GM21786 (cell line): Measurements from ENCODE around the gene ATP6V0E2.
A peak's percentile ranks its signal among the peaks of the same experiment; 100 is the strongest.

Experiments
- ATAC-seq: cut with Tn5 transposase; IDR thresholded peaks from one replicate; pipeline ENCODE4 v1.9.1; 2021; ENCODE audit not compliant: unreplicated experiment

Gene ATP6V0E2

GRCh38 chr7:149861728-149862045, 12.1 kb upstream of the ATP6V0E2 start:
- no peak for ATAC-seq

DNA sequence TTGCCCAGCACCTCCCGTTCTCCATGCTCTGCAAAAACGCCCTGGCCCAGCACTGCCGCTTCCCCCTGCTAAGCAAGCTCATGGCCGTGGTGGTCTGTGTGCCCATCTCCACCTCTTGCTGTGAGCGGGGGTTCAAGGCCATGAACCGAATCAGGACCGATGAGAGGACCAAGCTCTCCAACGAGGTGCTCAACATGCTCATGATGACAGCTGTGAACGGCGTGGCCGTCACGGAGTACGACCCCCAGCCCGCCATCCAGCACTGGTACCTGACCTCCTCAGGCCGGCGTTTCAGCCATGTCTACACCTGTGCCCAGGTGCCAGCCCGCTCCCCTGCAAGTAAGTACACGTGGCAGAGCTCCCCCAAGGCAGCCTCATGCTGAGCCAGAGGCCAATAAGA, 11.6 kb upstream of the ATP6V0E2 start:
- ATAC-seq: no peak

GRCh38 chr7:149863500-149863899, 10.3 kb upstream of the ATP6V0E2 start:
- ATAC-seq: no peak

DNA sequence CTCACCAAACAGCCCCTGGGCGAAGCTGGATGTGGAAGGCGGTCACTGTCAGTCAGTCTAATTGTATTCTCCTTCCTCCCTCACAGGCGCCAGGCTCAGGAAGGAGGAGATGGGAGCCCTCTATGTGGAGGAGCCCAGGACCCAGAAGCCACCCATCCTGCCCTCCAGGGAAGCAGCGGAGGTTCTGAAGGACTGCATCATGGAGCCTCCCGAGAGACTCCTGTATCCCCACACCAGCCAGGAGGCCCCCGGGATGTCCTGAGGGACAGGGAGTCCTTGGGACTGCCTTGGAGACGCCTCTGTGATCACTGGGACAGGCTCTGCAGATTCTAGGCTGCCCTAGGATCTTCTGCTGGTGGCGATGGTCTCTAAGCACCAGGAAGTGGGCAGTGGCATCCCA, 9.7 kb upstream of the ATP6V0E2 start:
- ATAC-seq: no peak

- no peak for ATAC-seq
Measured at GRCh38 chr7:149864751-149865150, 9.0 kb upstream of the ATP6V0E2 start.

- ATAC-seq: peak; percentile 40
Measured at GRCh38 chr7:149865437-149865836, 8.3 kb upstream of the ATP6V0E2 start.

- ATAC-seq: no peak
Measured at GRCh38 chr7:149866139-149866778, 7.5 kb upstream of the ATP6V0E2 start.

DNA sequence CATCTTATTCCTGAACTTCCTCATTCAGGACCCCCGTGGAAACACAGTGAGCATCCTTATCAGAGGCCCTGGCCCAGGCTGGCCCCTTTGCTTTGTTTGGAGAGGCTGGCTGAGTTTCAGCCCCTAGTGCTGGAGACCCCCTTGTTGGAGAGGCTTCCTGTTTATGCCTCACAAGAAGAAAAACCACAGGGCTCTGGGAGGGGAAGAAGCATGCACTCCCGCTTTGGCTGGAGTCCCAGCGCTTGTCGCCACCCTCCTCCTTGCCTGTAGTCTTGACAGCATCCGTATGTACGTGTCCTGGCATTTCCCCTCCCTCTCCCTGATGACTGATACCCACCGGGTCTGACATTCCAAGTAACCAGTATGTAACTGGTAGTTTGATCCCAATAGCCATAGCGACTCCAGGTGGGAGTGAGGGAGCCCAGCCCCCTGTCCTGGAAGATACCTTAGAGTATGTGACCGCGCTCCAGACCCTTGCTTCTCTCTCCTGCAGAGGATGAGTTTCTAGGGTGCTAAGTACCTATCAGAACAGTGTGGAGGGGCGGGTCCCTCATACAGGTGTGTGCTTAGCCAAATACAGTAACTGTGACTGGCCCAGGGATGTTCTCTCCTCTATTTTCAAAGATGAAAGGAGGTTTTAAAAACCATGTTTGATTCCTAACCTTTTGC, 6.9 kb upstream of the ATP6V0E2 start:
- ATAC-seq: no peak

GRCh38 chr7:149867762-149868622, 5.8 kb upstream of the ATP6V0E2 start:
- no peak for ATAC-seq

- ATAC-seq: no peak
Measured at GRCh38 chr7:149868623-149869290, 5.0 kb upstream of the ATP6V0E2 start.

DNA sequence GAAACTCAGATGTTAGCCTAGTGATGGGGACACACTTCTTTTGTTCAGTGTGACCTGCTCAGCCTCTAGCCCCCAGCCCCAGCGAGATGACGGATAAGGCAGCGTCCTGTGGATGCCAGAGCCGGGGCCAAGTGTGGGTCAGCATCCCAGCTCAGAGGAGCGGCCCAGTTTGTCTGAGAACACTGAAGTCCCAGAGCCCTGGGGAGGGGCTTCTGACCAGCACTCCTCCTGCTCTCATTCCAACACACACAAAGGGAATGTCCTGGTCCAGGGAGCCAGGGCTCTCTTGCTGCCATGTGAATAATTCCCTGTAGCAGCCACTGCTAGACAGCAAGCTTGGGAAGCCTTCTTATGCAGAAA, 4.5 kb upstream of the ATP6V0E2 start:
- ATAC-seq: no peak

GRCh38 chr7:149869867-149870266, 3.9 kb upstream of the ATP6V0E2 start:
- no peak for ATAC-seq

- no peak for ATAC-seq
Measured at GRCh38 chr7:149870274-149870673, 3.5 kb upstream of the ATP6V0E2 start.

DNA sequence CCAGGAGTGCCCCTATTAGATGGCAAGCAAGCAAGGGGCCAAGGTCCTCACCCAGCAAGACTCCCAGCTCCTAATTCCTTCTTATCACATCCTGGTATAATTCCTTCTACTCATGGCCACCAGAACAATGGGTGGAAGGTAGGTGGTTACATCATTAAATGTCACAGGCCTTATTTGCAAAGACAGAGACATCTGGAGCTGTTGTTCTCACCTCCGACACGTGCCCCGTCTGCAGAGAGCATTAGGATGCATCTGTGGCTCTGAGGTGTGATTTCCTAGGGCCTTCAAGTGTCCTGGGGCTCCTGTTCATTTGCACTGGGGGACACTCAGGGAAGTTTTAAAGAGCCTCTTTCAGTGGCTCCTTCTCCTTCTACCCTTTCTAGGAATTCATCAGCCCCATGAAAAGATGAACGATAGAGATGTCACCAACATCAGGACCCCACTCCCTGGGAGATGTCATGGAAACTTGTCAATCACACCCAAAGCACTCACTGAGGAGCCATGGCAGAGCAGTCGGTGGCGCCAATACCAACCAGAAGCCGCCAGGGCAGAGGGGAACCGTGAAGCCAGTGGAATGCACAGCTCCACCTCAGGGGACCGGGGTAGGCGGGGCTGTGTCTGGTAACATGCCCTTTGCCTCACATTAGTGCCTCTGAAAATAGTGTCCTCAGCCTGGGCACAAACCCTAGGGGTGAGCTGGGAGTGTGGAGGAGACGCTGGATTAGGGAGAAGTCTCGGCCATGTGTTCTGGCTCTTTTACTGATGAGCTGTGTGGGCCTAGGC, 2.9 kb upstream of the ATP6V0E2 start:
- ATAC-seq: no peak

DNA sequence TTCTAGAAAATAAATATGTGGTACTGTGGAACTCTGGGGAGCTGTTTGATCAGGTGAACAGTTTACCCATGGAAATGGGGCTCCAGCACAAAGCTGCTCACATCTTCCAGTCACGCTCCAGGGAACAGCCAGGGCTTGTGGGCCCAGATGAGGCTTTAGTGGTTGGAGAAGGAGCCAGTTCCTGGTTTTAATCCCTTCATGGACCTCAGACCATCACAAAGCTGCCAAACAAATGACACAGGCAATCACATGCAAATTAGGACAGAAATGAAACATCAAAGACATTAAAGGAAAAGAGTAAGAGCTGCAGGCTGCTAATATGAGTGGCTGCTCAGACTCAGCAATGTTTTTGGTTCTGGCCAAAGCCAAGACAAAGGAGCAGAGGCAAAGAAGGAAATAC, 2.2 kb upstream of the ATP6V0E2 start:
- ATAC-seq: no peak

GRCh38 chr7:149872419-149873073, 1.2 kb upstream of the ATP6V0E2 start:
- ATAC-seq: peak; percentile 26

DNA sequence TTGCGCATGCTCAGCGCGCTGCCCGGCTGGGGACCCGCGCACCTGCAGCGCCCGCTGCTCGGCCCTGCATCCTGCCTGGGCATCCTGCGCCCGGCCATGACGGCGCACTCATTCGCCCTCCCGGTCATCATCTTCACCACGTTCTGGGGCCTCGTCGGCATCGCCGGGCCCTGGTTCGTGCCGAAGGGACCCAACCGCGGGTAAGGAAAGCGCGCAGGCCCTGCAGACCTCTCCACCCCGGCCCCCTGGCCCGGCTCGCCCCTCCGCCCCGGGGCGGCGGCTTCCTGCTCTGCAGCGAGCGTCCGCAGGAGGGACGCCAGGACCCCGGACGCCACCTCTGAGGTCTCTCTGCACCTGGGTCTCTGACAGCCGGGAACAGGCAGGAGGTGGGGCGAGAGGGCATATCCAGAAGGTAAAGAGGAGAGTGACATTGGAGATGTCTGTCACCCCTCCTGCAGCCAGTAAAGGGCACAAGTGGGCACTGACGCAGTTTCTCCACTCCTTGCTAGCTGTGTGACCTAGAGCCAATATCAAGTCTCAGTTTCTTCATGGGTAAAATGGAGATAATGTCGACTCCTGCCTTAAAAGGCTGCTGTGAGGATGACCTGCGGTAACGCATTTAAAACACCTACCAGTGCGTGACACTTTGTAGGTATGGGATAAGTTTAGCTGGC, 338 bp downstream of the ATP6V0E2 start:
- peak; percentile 14 for ATAC-seq

DNA sequence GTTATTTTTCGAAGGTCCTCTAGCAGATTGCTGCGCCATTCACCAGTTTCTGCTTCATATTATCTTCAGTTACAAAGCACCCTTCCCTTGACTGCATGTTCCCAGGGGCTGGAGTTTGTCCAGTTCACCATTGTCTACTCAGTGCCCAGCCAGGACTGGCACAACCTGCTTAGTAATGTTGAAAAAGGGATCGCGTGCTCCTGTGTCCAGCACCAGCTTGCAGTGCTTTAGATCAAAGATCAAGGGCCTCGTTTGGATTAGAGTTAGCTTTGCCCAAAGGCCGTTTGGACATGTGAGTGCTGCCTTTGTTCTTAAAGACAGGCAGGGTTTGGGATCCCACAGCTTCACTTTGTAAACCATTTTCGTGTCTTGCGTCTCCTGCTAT, 867 bp downstream of the ATP6V0E2 start:
- ATAC-seq: no peak

GRCh38 chr7:149875396-149875795, 1.6 kb downstream of the ATP6V0E2 start:
- ATAC-seq: no peak
